ENCODE data around the gene SOWAHD. TPM values are rescaled to one million over a fixed set of nuclear protein-coding genes. Genes with fewer than 3 reads are reported as not detected.

The SOWAHD gene
- total and polyA plus RNA-seq, 4 donors: 0.10 to 2.5 (median 0.45) TPM

DNA sequence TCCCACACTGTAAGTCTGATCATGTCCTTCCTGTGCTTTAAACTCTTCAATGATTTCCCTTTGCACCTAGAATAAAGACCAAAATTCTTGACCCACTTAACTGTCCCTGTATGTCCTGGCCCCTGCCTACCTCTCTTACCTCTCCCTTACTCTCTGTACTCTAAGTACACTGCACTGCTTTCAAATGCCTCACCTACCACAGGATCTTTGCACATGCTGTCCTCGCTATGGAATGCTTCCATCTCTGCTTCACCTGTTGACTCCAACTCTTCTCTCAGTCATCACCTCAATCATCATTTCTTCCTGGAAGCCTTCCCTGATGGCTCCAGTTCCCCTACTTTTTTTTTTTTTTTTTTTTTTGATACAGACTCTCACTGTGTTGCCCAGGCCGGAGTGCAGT is 36.5 kb upstream of the SOWAHD start:
- H3K4me3 ChIP-seq (ENCODE audit: low read depth in 1 of 3, low read length in 3 of 3): no peak overlapping the region
- DNase-seq (ENCODE audit: low spot score): no peak
- H3K9ac ChIP-seq (ENCODE audit: low read depth in 1 of 2, low read length in 2 of 2): no peak overlapping the region
- no peaks in the 10 kb centered on the region for H3K9me3 ChIP-seq (ENCODE audit: control insufficient read depth in 4 of 4, low read length in 3 of 4)
- WGBS: 91% methylated on average over 2 of the region's 2 CpGs
- no peak for TF ChIP-seq TAF1 (conservative IDR thresholded peaks at IDR 0.05)
- H3K36me3 ChIP-seq (ENCODE audit: control insufficient read depth in 4 of 4, insufficient read depth in 3 of 4, low read depth in 1 of 4, low read length in 3 of 4): no peaks in the 10 kb centered on the region
- no peaks in the 10 kb centered on the region for H3K27me3 ChIP-seq (ENCODE audit: control insufficient read depth in 4 of 4, insufficient read depth in 4 of 4, low read length in 3 of 4)
- no peaks in the 10 kb centered on the region for H3K4me1 ChIP-seq (ENCODE audit: control insufficient read depth in 4 of 4, insufficient read depth in 4 of 4, low read length in 3 of 4)
- H3K27ac ChIP-seq (ENCODE audit: low read depth in 1 of 2, low read length in 2 of 2): no peak overlapping the region

DNA sequence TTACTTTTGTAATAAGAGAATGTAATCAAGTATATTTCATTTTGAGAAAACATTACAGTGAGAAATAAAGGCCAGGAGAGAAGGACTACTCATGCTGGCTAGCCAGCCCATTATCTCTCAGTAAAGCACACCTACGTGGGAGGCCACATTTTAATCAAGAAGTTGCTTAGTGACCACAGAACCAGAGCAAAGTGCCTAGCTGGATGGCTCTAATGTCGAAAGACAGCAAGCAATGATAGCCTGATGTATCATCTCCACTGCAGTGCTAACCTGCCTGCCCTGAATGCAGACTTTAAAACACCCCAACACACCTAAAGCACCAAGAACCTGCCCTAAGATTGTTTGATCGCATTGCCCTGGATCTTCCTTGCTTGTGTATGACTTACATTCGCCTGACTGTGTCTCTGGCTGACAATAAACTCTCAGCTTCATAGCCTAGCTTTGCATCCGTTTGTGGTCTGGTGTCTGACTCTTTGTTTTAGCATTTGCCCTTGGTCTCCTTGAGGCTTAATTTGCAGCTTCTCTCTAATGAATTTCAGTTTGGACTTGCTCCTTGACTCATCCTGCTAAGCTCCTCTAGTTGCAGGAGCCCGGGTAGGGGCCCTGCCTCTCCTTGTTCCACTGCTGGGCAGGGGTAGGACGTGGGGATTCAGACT is 31.4 kb upstream of the SOWAHD start:
- no peak overlapping the region for H3K27ac ChIP-seq (ENCODE audit: low read depth in 1 of 2, low read length in 2 of 2)
- H3K27me3 ChIP-seq (ENCODE audit: control insufficient read depth in 4 of 4, insufficient read depth in 4 of 4, low read length in 3 of 4): no peaks in the 10 kb centered on the region
- H3K4me1 ChIP-seq (ENCODE audit: control insufficient read depth in 4 of 4, insufficient read depth in 4 of 4, low read length in 3 of 4): no peaks in the 10 kb centered on the region
- no peak overlapping the region for H3K9ac ChIP-seq (ENCODE audit: low read depth in 1 of 2, low read length in 2 of 2)
- 72% methylated on average over 7 of the region's 7 CpGs for WGBS
- TF ChIP-seq, protein P1, sequence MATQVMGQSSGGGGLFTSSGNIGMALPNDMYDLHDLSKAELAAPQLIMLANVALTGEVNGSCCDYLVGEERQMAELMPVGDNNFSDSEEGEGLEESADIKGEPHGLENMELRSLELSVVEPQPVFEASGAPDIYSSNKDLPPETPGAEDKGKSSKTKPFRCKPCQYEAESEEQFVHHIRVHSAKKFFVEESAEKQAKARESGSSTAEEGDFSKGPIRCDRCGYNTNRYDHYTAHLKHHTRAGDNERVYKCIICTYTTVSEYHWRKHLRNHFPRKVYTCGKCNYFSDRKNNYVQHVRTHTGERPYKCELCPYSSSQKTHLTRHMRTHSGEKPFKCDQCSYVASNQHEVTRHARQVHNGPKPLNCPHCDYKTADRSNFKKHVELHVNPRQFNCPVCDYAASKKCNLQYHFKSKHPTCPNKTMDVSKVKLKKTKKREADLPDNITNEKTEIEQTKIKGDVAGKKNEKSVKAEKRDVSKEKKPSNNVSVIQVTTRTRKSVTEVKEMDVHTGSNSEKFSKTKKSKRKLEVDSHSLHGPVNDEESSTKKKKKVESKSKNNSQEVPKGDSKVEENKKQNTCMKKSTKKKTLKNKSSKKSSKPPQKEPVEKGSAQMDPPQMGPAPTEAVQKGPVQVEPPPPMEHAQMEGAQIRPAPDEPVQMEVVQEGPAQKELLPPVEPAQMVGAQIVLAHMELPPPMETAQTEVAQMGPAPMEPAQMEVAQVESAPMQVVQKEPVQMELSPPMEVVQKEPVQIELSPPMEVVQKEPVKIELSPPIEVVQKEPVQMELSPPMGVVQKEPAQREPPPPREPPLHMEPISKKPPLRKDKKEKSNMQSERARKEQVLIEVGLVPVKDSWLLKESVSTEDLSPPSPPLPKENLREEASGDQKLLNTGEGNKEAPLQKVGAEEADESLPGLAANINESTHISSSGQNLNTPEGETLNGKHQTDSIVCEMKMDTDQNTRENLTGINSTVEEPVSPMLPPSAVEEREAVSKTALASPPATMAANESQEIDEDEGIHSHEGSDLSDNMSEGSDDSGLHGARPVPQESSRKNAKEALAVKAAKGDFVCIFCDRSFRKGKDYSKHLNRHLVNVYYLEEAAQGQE (IDR thresholded peaks at IDR 0.05): no peak
- TF ChIP-seq SP1 (IDR thresholded peaks at IDR 0.05) (no peak), RXRA (IDR thresholded peaks at IDR 0.05) (no peak), GABPA (IDR thresholded peaks at IDR 0.05 in 1 of 2, conservative IDR thresholded peaks at IDR 0.05 in 1 of 2) (no peak), YY1 (IDR thresholded peaks at IDR 0.05) (no peak), JUND (IDR thresholded peaks at IDR 0.05) (no peak), EGR1 (IDR thresholded peaks at IDR 0.05; ENCODE audit: low read depth in 2 of 2) (no peak), RAD21 (IDR thresholded peaks at IDR 0.05) (no peak), FOXA1 (IDR thresholded peaks at IDR 0.05) (no peak), HNF4G (IDR thresholded peaks at IDR 0.05) (no peak), TAF1 (conservative IDR thresholded peaks at IDR 0.05) (no peak)
- TF ChIP-seq, protein P2, sequence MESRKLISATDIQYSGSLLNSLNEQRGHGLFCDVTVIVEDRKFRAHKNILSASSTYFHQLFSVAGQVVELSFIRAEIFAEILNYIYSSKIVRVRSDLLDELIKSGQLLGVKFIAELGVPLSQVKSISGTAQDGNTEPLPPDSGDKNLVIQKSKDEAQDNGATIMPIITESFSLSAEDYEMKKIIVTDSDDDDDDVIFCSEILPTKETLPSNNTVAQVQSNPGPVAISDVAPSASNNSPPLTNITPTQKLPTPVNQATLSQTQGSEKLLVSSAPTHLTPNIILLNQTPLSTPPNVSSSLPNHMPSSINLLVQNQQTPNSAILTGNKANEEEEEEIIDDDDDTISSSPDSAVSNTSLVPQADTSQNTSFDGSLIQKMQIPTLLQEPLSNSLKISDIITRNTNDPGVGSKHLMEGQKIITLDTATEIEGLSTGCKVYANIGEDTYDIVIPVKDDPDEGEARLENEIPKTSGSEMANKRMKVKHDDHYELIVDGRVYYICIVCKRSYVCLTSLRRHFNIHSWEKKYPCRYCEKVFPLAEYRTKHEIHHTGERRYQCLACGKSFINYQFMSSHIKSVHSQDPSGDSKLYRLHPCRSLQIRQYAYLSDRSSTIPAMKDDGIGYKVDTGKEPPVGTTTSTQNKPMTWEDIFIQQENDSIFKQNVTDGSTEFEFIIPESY (IDR thresholded peaks at IDR 0.05): no peak
- TF ChIP-seq, protein P3, sequence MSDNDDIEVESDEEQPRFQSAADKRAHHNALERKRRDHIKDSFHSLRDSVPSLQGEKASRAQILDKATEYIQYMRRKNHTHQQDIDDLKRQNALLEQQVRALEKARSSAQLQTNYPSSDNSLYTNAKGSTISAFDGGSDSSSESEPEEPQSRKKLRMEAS (IDR thresholded peaks at IDR 0.05): no peak
- TF ChIP-seq, protein P4, sequence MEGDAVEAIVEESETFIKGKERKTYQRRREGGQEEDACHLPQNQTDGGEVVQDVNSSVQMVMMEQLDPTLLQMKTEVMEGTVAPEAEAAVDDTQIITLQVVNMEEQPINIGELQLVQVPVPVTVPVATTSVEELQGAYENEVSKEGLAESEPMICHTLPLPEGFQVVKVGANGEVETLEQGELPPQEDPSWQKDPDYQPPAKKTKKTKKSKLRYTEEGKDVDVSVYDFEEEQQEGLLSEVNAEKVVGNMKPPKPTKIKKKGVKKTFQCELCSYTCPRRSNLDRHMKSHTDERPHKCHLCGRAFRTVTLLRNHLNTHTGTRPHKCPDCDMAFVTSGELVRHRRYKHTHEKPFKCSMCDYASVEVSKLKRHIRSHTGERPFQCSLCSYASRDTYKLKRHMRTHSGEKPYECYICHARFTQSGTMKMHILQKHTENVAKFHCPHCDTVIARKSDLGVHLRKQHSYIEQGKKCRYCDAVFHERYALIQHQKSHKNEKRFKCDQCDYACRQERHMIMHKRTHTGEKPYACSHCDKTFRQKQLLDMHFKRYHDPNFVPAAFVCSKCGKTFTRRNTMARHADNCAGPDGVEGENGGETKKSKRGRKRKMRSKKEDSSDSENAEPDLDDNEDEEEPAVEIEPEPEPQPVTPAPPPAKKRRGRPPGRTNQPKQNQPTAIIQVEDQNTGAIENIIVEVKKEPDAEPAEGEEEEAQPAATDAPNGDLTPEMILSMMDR (IDR thresholded peaks at IDR 0.05; ENCODE audit: low read depth, low read length, missing input control): no peak
- TF ChIP-seq, protein P5, sequence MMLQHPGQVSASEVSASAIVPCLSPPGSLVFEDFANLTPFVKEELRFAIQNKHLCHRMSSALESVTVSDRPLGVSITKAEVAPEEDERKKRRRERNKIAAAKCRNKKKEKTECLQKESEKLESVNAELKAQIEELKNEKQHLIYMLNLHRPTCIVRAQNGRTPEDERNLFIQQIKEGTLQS (IDR thresholded peaks at IDR 0.05): no peak
- H3K36me3 ChIP-seq (ENCODE audit: control insufficient read depth in 4 of 4, insufficient read depth in 3 of 4, low read depth in 1 of 4, low read length in 3 of 4): no peaks in the 10 kb centered on the region
- no peak overlapping the region for H3K4me3 ChIP-seq (ENCODE audit: low read depth in 1 of 3, low read length in 3 of 3)
- no peaks in the 10 kb centered on the region for H3K9me3 ChIP-seq (ENCODE audit: control insufficient read depth in 4 of 4, low read length in 3 of 4)
- DNase-seq (ENCODE audit: low spot score): no peak

All from liver (tissue), 9 donors.